Endodermal cell (in vitro differentiated cells): Measurements from ENCODE around the gene DUSP16. TPM values are rescaled to one million over a fixed set of nuclear protein-coding genes. Genes with fewer than 3 reads are reported as not detected.

ENCODE experiments used
- DNase-seq: peaks from one replicate; pipeline ENCODE4 v3.0.0-alpha.2; 2017
- H3K27ac ChIP-seq: 2 replicates; pipeline ENCODE4 v1.5.1; 2013; ENCODE audit warnings: mild to moderate bottlenecking, low read depth, low read length, moderate library complexity
- H3K27me3 ChIP-seq: 2 replicates; pipeline ENCODE4 v1.6.1; 2013; ENCODE audit warnings: mild to moderate bottlenecking, low read length, moderate library complexity; ENCODE audit not compliant: insufficient read depth, control insufficient read depth, poor library complexity, severe bottlenecking
- H3K36me3 ChIP-seq: 2 replicates; pipeline ENCODE4 v1.7.0; 2013; ENCODE audit warnings: mild to moderate bottlenecking, low read length, moderate library complexity; ENCODE audit not compliant: control insufficient read depth, insufficient read depth
- H3K4me1 ChIP-seq: one replicate; pipeline ENCODE4 v1.7.0; 2013; ENCODE audit warnings: low read length; ENCODE audit not compliant: control insufficient read depth, insufficient read depth
- H3K4me3 ChIP-seq: 2 replicates; pipeline ENCODE4 v1.5.1; 2013; ENCODE audit warnings: mild to moderate bottlenecking, low read length, moderate library complexity
- H3K9ac ChIP-seq: 2 replicates; pipeline ENCODE4 v1.6.1; 2013; ENCODE audit warnings: mild to moderate bottlenecking, low read length, moderate library complexity; ENCODE audit not compliant: poor library complexity, severe bottlenecking; ENCODE audit errors: extremely low read depth
- H3K9me3 ChIP-seq: 2 replicates; pipeline ENCODE4 v1.6.1; 2013; ENCODE audit warnings: mild to moderate bottlenecking, low read length, moderate library complexity; ENCODE audit not compliant: control insufficient read depth
- H3K27ac Mint-ChIP-seq: 2 replicates; pipeline ENCODE4 v1.8.0; 2020; ENCODE audit warnings: mixed read lengths
- H3K27me3 Mint-ChIP-seq: 2 replicates; pipeline ENCODE4 v1.8.0; 2021; ENCODE audit warnings: mild to moderate bottlenecking, mixed read lengths; ENCODE audit not compliant: insufficient read depth
- H3K36me3 Mint-ChIP-seq: 2 replicates; pipeline ENCODE4 v1.8.0; 2020; ENCODE audit warnings: low read depth, mixed read lengths
- H3K4me1 Mint-ChIP-seq: 2 replicates; pipeline ENCODE4 v1.8.0; 2020; ENCODE audit warnings: mixed read lengths
- H3K4me3 Mint-ChIP-seq: 2 replicates; pipeline ENCODE4 v1.8.0; 2020; ENCODE audit warnings: mild to moderate bottlenecking, moderate library complexity, mixed read lengths
- H3K9me3 Mint-ChIP-seq: 2 replicates; pipeline ENCODE4 v1.8.0; 2020; ENCODE audit warnings: mild to moderate bottlenecking, mixed read lengths
- WGBS, 2 experiments: methylation state at CpG; one replicate each; pipeline versions ENCODE4 v1.1.5 to v1.1.7; 2013; ENCODE audit warnings: missing lambda C conversion rate in 2 of 2, mixed read lengths in 1 of 2; ENCODE audit not compliant: insufficient coverage in 1 of 2, insufficient read length in 1 of 2; 5-methylcytosine and 5-hydroxymethylcytosine counted together
- total RNA-seq, 2 donors: library from RNA; stranded (reverse); fragmentation: NEBNext Ultra II Directional in 1 of 2; extraction: Animal tissue kit (Norgen Biotek cat#: 25700) in 1 of 2; gene quantifications; 2 replicates in 1 of 2; 3 replicates in 1 of 2; pipeline ENCODE4 v1.2.1, GENCODE V29; 2021
- TF ChIP-seq, protein P1 (sequence below): fragments of 200-600 bp; sonication (generic); conservative IDR thresholded peaks from 2 replicates; pipeline ENCODE4 v1.5.0; 2021; ENCODE audit warnings: antibody characterized with exemption, mild to moderate bottlenecking

The DUSP16 gene
- total RNA-seq, 2 donors from 2014 or later: 28.1 to 42.5 TPM

DNA sequence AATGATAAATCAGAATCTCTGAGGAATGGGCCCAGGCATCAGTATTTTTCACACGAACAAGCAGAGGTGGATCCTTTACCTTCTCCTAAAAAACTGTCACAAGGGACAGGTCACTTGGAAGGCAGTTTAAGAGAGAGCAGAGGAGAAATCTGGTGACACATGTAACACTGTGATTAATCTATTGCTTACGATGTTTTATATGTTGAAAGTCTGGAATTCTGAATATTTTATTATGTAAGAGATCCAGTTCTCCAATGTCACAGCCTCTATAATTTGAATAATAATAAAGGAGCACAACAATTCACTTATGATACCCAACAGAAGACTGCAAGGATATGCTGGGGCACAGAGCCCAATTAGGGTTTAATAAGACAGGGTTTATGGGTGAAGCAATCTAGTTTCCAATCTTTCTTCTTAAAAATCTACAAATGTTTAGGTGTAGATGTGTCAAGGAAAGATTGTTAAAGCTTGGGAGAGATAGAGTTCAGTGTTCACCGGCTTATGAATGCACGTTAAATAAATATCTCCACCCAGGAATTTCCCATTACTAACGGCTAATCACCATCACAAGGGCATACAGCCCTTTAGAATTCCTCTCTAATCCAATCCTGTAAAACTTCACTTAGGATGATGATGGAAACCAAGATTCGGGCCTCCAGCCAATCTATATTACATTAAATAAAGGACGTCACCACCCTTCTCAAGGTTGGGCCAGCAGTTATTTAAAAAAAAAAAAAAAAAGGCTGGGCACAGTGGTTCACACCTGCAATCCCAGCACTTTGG lies 23.4 kb downstream of the DUSP16 start:
- H3K27me3 ChIP-seq: no peaks in the 10 kb centered on the region
- no peak for DNase-seq
- no peaks in the 10 kb centered on the region for H3K4me1 ChIP-seq
- H3K36me3 ChIP-seq: peaks cover 6% of the 10 kb centered on the region
- Mint-ChIP-seq H3K4me3 (no peak overlapping the region), H3K4me1 (peaks cover 4% of the 10 kb centered on the region), H3K36me3 (peaks cover 23% of the 10 kb centered on the region), H3K27ac (no peak overlapping the region), H3K9me3 (peaks cover 2% of the 10 kb centered on the region), H3K27me3 (no peaks in the 10 kb centered on the region)
- no peak overlapping the region for H3K9ac ChIP-seq
- H3K9me3 ChIP-seq: no peaks in the 10 kb centered on the region
- TF ChIP-seq, protein P1, sequence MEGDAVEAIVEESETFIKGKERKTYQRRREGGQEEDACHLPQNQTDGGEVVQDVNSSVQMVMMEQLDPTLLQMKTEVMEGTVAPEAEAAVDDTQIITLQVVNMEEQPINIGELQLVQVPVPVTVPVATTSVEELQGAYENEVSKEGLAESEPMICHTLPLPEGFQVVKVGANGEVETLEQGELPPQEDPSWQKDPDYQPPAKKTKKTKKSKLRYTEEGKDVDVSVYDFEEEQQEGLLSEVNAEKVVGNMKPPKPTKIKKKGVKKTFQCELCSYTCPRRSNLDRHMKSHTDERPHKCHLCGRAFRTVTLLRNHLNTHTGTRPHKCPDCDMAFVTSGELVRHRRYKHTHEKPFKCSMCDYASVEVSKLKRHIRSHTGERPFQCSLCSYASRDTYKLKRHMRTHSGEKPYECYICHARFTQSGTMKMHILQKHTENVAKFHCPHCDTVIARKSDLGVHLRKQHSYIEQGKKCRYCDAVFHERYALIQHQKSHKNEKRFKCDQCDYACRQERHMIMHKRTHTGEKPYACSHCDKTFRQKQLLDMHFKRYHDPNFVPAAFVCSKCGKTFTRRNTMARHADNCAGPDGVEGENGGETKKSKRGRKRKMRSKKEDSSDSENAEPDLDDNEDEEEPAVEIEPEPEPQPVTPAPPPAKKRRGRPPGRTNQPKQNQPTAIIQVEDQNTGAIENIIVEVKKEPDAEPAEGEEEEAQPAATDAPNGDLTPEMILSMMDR: no peak
- H3K27ac ChIP-seq: no peak overlapping the region
- H3K4me3 ChIP-seq: no peak overlapping the region
- WGBS, 2 experiments: 93 to 100% methylated on average over 2 to 6 of the region's 7 CpGs

DNA sequence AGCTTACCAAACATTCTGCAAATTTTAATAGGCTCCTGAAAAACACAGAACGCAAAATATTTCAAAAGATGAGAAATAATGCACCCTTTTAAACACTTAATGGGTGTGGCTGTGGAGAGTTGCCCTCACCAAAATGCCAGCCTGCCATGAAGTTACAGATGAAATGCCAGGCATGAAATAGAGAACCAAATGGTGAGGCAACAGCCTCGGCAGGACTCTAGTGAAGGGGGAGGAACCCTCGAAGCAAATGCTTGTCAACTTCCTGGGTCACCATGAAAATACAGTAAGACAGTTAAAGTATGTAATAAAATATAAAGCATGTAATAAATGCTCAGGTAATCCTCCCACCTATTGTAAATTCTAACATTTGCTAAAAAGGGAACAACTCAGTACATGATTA lies 24.1 kb downstream of the DUSP16 start:
- Histone ChIP-seq H3K4me3 (no peak overlapping the region), H3K4me1 (no peaks in the 10 kb centered on the region), H3K9ac (no peak overlapping the region), H3K27me3 (no peaks in the 10 kb centered on the region), H3K9me3 (no peaks in the 10 kb centered on the region), H3K27ac (no peak overlapping the region), H3K36me3 (peaks cover 6% of the 10 kb centered on the region)
- Mint-ChIP-seq H3K4me1 (peaks cover 10% of the 10 kb centered on the region), H3K27ac (no peak overlapping the region), H3K27me3 (no peaks in the 10 kb centered on the region), H3K9me3 (peaks cover 2% of the 10 kb centered on the region), H3K4me3 (no peak overlapping the region), H3K36me3 (peaks cover 23% of the 10 kb centered on the region)
- TF ChIP-seq, protein P1: no peak
- 89 to 100% methylated on average over 1 to 3 of the region's 3 CpGs for WGBS, 2 experiments
- no peak for DNase-seq

DNA sequence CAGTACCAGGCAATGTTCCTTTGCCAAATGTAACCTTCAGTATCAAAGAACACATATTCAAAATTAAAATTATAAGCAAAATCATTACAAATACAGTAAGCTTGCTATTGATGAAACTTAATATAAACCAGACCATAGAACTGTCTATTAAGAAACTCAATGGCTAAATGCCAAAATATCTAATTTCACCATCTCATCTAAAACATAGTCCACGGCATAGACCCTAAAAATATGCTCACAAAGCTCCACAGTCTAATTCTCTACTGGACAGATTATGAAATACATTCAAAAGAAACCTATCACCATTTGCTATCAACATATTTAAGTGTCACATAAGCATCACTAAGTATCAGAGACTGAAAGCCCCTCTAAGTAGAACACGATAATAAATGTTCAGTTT lies 25.2 kb downstream of the DUSP16 start:
- peaks cover 2% of the 10 kb centered on the region for H3K9me3 Mint-ChIP-seq
- TF ChIP-seq, protein P1: no peak
- H3K4me3 ChIP-seq: no peak overlapping the region
- H3K4me3 Mint-ChIP-seq: no peak overlapping the region
- H3K36me3 Mint-ChIP-seq: peaks cover 22% of the 10 kb centered on the region
- no peak for DNase-seq
- no peaks in the 10 kb centered on the region for H3K27me3 ChIP-seq
- H3K9me3 ChIP-seq: no peaks in the 10 kb centered on the region
- H3K4me1 Mint-ChIP-seq: peaks cover 13% of the 10 kb centered on the region
- no peaks in the 10 kb centered on the region for H3K27me3 Mint-ChIP-seq
- no peaks in the 10 kb centered on the region for H3K4me1 ChIP-seq
- H3K9ac ChIP-seq: no peak overlapping the region
- no peak overlapping the region for H3K27ac Mint-ChIP-seq
- no peak overlapping the region for H3K27ac ChIP-seq
- WGBS, 2 experiments: 96 to 100% methylated on average over 2 of the region's 2 CpGs
- peaks cover 6% of the 10 kb centered on the region for H3K36me3 ChIP-seq
